ENCODE measurements around the gene GSTT2B. TPM values are rescaled to one million over a fixed set of nuclear protein-coding genes. Genes with fewer than 3 reads are reported as not detected.
"Not testable (repeated sequence)": the region's sequence is repeated elsewhere in the genome, so short reads cannot be mapped to it uniquely, and the experiment has no call there.

Gene GSTT2B
- total and polyA plus RNA-seq, 8 donors, result 4.4 to 59.8 (median 10.8) TPM

GRCh38 chr22:24003887-24004286 lies 42.9 kb upstream of the GSTT2B start:
- intact Hi-C loops (cut with DNase I), result loop anchor here in 1 of 3 donors (10.0 kb wide), 1 partner anchor 171 kb away; no protein-coding TSS in a partner anchor
- no peak for TF ChIP-seq CTCF (IDR thresholded peaks at IDR 0.05)
- Histone ChIP-seq H3K4me3 (no peak overlapping the region), H3K9me3 (no peaks in the 10 kb centered on the region), H3K27ac (no peak overlapping the region), H3K36me3 (no peaks in the 10 kb centered on the region), H3K4me1 (no peaks in the 10 kb centered on the region), H3K27me3 (no peaks in the 10 kb centered on the region)
- ATAC-seq, result no peak
- 79 to 85% methylated on average over 9 of the region's 9 CpGs for WGBS, 2 donors
- no peak for DNase-seq
- FAIRE-seq, result no peak

GRCh38 chr22:24002851-24003250 lies 41.9 kb upstream of the GSTT2B start:
- intact Hi-C loops (cut with DNase I), result loop anchor here in 1 of 3 donors (10.0 kb wide), 1 partner anchor 172 kb away; no protein-coding TSS in a partner anchor
- no peak for FAIRE-seq
- ATAC-seq, result no peak

GRCh38 chr22:24002272-24002671 lies 41.3 kb upstream of the GSTT2B start:
- FAIRE-seq (no peak), DNase-seq (no peak), ATAC-seq (no peak)
- H3K4me3 ChIP-seq, result no peak overlapping the region
- no peaks in the 10 kb centered on the region for H3K4me1 ChIP-seq
- H3K9me3 ChIP-seq, result no peaks in the 10 kb centered on the region
- no peaks in the 10 kb centered on the region for H3K27me3 ChIP-seq
- H3K27ac ChIP-seq, result no peak overlapping the region
- 59 to 70% methylated on average over 10 of the region's 10 CpGs for WGBS, 2 donors
- intact Hi-C loops (cut with DNase I), result loop anchor here in 1 of 3 donors (10.0 kb wide), 1 partner anchor 173 kb away; no protein-coding TSS in a partner anchor
- no peak for TF ChIP-seq CTCF (IDR thresholded peaks at IDR 0.05)
- no peaks in the 10 kb centered on the region for H3K36me3 ChIP-seq

More at GRCh38 chr22:24002851-24003250, 41.9 kb upstream of the GSTT2B start:
- H3K36me3 ChIP-seq, result no peaks in the 10 kb centered on the region
- H3K4me1 ChIP-seq, result no peaks in the 10 kb centered on the region
- H3K9me3 ChIP-seq, result no peaks in the 10 kb centered on the region
- no peak for TF ChIP-seq CTCF (IDR thresholded peaks at IDR 0.05)
- H3K27ac ChIP-seq, result no peak overlapping the region
- H3K4me3 ChIP-seq, result no peak overlapping the region
- H3K27me3 ChIP-seq, result no peaks in the 10 kb centered on the region
- 85% methylated on average over 5 of the region's 5 CpGs for WGBS, 2 donors
- no peak for DNase-seq

GRCh38 chr22:24001314-24001713 lies 40.3 kb upstream of the GSTT2B start:
- H3K27me3 ChIP-seq, result no peaks in the 10 kb centered on the region
- intact Hi-C loops (cut with DNase I), result loop anchor here in 1 of 3 donors (10.0 kb wide), 1 partner anchor 173 kb away; no protein-coding TSS in a partner anchor
- no peak overlapping the region for H3K27ac ChIP-seq
- no peak overlapping the region for H3K4me3 ChIP-seq
- H3K4me1 ChIP-seq, result no peaks in the 10 kb centered on the region
- no peaks in the 10 kb centered on the region for H3K9me3 ChIP-seq
- DNase-seq, result no peak
- no peaks in the 10 kb centered on the region for H3K36me3 ChIP-seq
- WGBS, 2 donors, result 80 to 83% methylated on average over 9 of the region's 9 CpGs
- no peak for FAIRE-seq
- no peak for TF ChIP-seq CTCF (IDR thresholded peaks at IDR 0.05)
- no peak for ATAC-seq

- not testable (repeated sequence) for DNase-seq, H3K9me3 ChIP-seq, H3K27ac ChIP-seq, H3K4me3 ChIP-seq, FAIRE-seq, H3K36me3 ChIP-seq, H3K27me3 ChIP-seq, ATAC-seq, H3K4me1 ChIP-seq
- 71 to 78% methylated on average over 7 of the region's 7 CpGs for WGBS, 2 donors
- intact Hi-C loops (cut with DNase I), result loop anchor here in 1 of 3 donors (10.0 kb wide), 1 partner anchor 175 kb away; no protein-coding TSS in a partner anchor
These were observed 38.8 kb upstream of the GSTT2B start for GRCh38 chr22:23999779-24000178.

Data from pancreas (tissue), 10 donors.